CD14-positive monocyte (primary cell): ENCODE measurements around the gene DOK6. TPM values are rescaled to one million over a fixed set of nuclear protein-coding genes. Genes with fewer than 3 reads are reported as not detected.

Experiments used
- DNase-seq, 3 donors: peaks; one replicate each; pipeline ENCODE4 v3.0.0-alpha.2; 2011 to 2022
- H2AFZ ChIP-seq: 2 replicates; pipeline ENCODE4 v1.6.0; 2012; ENCODE audit warnings: mild to moderate bottlenecking, low read depth, low read length, inconsistent platforms; ENCODE audit not compliant: insufficient read depth, poor library complexity, severe bottlenecking
- H3K27ac ChIP-seq, 2 donors: 1 replicate in 1 of 2; 2 replicates in 1 of 2; pipeline ENCODE4 v1.5.1; 2012 to 2013; ENCODE audit warnings: low read length in 2 of 2, control low read depth in 1 of 2, inconsistent platforms in 1 of 2, low read depth in 1 of 2, mild to moderate bottlenecking in 1 of 2
- H3K27me3 ChIP-seq, 2 donors: one replicate each; pipeline versions ENCODE4 v1.6.0 to v1.6.1; 2011 to 2013; ENCODE audit warnings: low read length in 2 of 2; ENCODE audit not compliant: control insufficient read depth in 2 of 2, insufficient read depth in 2 of 2
- H3K36me3 ChIP-seq, 2 donors: replicated peaks in 1 of 2; 1 replicate in 1 of 2; 2 replicates in 1 of 2; pipeline versions ENCODE4 v1.5.1 to v1.6.1; 2012 to 2013; ENCODE audit warnings: low read length in 2 of 2, control low read depth in 1 of 2, inconsistent platforms in 1 of 2, mild to moderate bottlenecking in 1 of 2; ENCODE audit not compliant: insufficient read depth in 2 of 2, control insufficient read depth in 1 of 2
- H3K4me1 ChIP-seq, 2 donors: 1 replicate in 1 of 2; 2 replicates in 1 of 2; pipeline versions ENCODE4 v1.5.1 to v1.6.1; 2012 to 2013; ENCODE audit warnings: low read length in 2 of 2, control low read depth in 1 of 2, inconsistent platforms in 1 of 2, mild to moderate bottlenecking in 1 of 2, moderate library complexity in 1 of 2; ENCODE audit not compliant: insufficient read depth in 2 of 2, control insufficient read depth in 1 of 2
- H3K4me2 ChIP-seq: replicated peaks from 2 replicates; pipeline ENCODE3; 2012; ENCODE audit warnings: low read length, moderate library complexity, mild to moderate bottlenecking; ENCODE audit not compliant: poor library complexity, severe bottlenecking; ENCODE audit errors: extremely low read depth
- H3K4me3 ChIP-seq, 3 experiments: fragments of 200-600 bp in 1 of 3; sonication (generic) in 1 of 3; replicated peaks in 1 of 3; 1 replicate in 2 of 3; 2 replicates in 1 of 3; pipeline ENCODE4 v1.5.1; 2011 to 2013; ENCODE audit warnings: low read length in 3 of 3, mild to moderate bottlenecking in 3 of 3, control low read depth in 2 of 3, low read depth in 2 of 3, inconsistent platforms in 1 of 3, moderate library complexity in 1 of 3
- H3K79me2 ChIP-seq: 2 replicates; pipeline ENCODE4 v1.6.0; 2012; ENCODE audit warnings: mild to moderate bottlenecking, control low read depth, inconsistent platforms, low read length, moderate library complexity; ENCODE audit not compliant: insufficient read depth
- H3K9ac ChIP-seq: 2 replicates; pipeline ENCODE4 v1.6.0; 2017; ENCODE audit warnings: low read length, mild to moderate bottlenecking; ENCODE audit not compliant: insufficient read depth, poor library complexity, severe bottlenecking
- H3K9me3 ChIP-seq, 2 donors: replicated peaks in 1 of 2; 1 replicate in 1 of 2; 2 replicates in 1 of 2; pipeline versions ENCODE4 v1.5.1 to v1.6.1; 2012 to 2013; ENCODE audit warnings: low read length in 2 of 2, control low read depth in 1 of 2; ENCODE audit not compliant: control insufficient read depth in 1 of 2, insufficient read depth in 1 of 2
- H4K20me1 ChIP-seq: 2 replicates; pipeline ENCODE4 v1.6.0; 2012; ENCODE audit warnings: mild to moderate bottlenecking, low read length, control low read depth, moderate library complexity; ENCODE audit not compliant: insufficient read depth
- H3K27ac Mint-ChIP-seq, 7 donors: one replicate each; pipeline ENCODE4 v1.8.0; 2020; ENCODE audit warnings: mild to moderate bottlenecking in 7 of 7, mixed read lengths in 7 of 7, moderate library complexity in 6 of 7, inconsistent platforms in 2 of 7
- H3K27me3 Mint-ChIP-seq, 3 donors: one replicate each; pipeline ENCODE4 v1.8.0; 2021 to 2022; ENCODE audit warnings: low read depth in 3 of 3, mild to moderate bottlenecking in 3 of 3, mixed read lengths in 3 of 3, moderate library complexity in 3 of 3, inconsistent platforms in 1 of 3
- H3K36me3 Mint-ChIP-seq, 2 donors: one replicate each; pipeline ENCODE4 v1.8.0; 2020; ENCODE audit warnings: mixed read lengths in 2 of 2, inconsistent platforms in 1 of 2, mild to moderate bottlenecking in 1 of 2
- H3K4me1 Mint-ChIP-seq: one replicate; pipeline ENCODE4 v1.8.0; 2020; ENCODE audit warnings: mild to moderate bottlenecking, mixed read lengths
- H3K4me3 Mint-ChIP-seq, 2 donors: one replicate each; pipeline ENCODE4 v1.8.0; 2020; ENCODE audit warnings: mild to moderate bottlenecking in 2 of 2, mixed read lengths in 2 of 2, moderate library complexity in 1 of 2
- H3K9me3 Mint-ChIP-seq, 7 donors: one replicate each; pipeline ENCODE4 v1.8.0; 2020 to 2022; ENCODE audit warnings: mixed read lengths in 7 of 7, mild to moderate bottlenecking in 6 of 7, moderate library complexity in 6 of 7, inconsistent platforms in 2 of 7
- WGBS: methylation state at CpG from one replicate; pipeline ENCODE4 v1.1.5; 2013; ENCODE audit warnings: missing lambda C conversion rate; ENCODE audit not compliant: insufficient coverage; 5-methylcytosine and 5-hydroxymethylcytosine counted together
- intact Hi-C, 2 donors: fragments of 100-400 bp; cut with micrococcal nuclease; formaldehyde crosslinking; loops; one replicate each; pipeline versions ENCODE4 v1.15.0 to v1.15.1; 2023
- polyA plus RNA-seq, 3 donors: library from polyadenylated mRNA; depleted of rRNA in 1 of 3; unstranded in 2 of 3; stranded (reverse) in 1 of 3; fragments of 300-500 nt in 2 of 3; fragments of >200 nt in 1 of 3; fragmentation: Illumina TruSeq in 2 of 3; gene quantifications; 1 replicate in 2 of 3; 2 replicates in 1 of 3; pipeline ENCODE4 v1.2.3, GENCODE V29; 2012 to 2021
- TF ChIP-seq, protein P1 (sequence below): fragments of 200-600 bp; IDR thresholded peaks from one replicate; pipeline ENCODE4 v1.8.0; 2022; ENCODE audit warnings: antibody characterized with exemption, mild to moderate bottlenecking

DOK6 gene
- polyA plus RNA-seq, 3 donors = not detected

DNA sequence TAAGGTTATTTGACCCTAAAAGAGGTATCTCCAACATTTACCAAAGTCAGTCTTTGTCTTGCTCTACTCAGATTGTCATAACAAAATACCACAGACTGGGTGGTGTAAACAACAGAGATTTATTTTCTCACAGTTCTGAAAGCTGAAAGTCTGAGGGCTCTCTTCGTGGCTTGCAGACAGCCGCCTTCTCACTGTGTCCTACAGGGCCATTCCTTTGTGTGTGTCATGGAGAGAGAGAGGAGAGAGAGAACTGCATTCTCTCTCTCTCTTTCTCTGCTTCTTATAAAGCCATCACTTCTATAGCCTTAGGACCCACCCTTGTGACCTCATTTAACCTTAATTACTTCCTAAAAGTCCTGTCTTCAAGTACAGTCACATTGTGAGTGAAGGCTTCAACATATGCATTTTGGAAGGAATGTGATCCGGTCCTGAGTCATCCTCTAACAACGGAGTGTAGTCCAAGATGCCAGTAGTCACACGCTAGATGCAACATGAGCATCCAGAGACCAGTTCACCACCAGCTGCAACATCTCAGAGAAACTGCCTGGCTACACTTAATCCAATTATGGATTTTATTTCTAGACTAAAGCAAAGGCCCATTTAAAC, 416.8 kb downstream of the DOK6 start:
- Mint-ChIP-seq H3K9me3 (peaks cover 0 to 8% (median 3%) of the 10 kb centered on the region in 7 donors), H3K4me1 (no peaks in the 10 kb centered on the region), H3K27ac (no peak overlapping the region), H3K36me3 (no peaks in the 10 kb centered on the region), H3K27me3 (peaks cover 0 to 2% (median 2%) of the 10 kb centered on the region in 3 donors), H3K4me3 (no peak overlapping the region)
- intact Hi-C loops = no loop called here
- no peak overlapping the region for H2AFZ ChIP-seq
- TF ChIP-seq, protein P1, sequence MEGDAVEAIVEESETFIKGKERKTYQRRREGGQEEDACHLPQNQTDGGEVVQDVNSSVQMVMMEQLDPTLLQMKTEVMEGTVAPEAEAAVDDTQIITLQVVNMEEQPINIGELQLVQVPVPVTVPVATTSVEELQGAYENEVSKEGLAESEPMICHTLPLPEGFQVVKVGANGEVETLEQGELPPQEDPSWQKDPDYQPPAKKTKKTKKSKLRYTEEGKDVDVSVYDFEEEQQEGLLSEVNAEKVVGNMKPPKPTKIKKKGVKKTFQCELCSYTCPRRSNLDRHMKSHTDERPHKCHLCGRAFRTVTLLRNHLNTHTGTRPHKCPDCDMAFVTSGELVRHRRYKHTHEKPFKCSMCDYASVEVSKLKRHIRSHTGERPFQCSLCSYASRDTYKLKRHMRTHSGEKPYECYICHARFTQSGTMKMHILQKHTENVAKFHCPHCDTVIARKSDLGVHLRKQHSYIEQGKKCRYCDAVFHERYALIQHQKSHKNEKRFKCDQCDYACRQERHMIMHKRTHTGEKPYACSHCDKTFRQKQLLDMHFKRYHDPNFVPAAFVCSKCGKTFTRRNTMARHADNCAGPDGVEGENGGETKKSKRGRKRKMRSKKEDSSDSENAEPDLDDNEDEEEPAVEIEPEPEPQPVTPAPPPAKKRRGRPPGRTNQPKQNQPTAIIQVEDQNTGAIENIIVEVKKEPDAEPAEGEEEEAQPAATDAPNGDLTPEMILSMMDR = no peak
- H3K79me2 ChIP-seq = no peaks in the 10 kb centered on the region
- H3K27ac ChIP-seq = no peak overlapping the region
- no peak for DNase-seq
- H3K9me3 ChIP-seq = no peaks in the 10 kb centered on the region
- no peak overlapping the region for H3K4me2 ChIP-seq
- H3K27me3 ChIP-seq = no peaks in the 10 kb centered on the region
- no peaks in the 10 kb centered on the region for H4K20me1 ChIP-seq
- no peak overlapping the region for H3K9ac ChIP-seq
- H3K36me3 ChIP-seq = no peaks in the 10 kb centered on the region
- WGBS = 100% methylated on average over 2 of the region's 5 CpGs
- H3K4me3 ChIP-seq = no peak overlapping the region
- H3K4me1 ChIP-seq = no peaks in the 10 kb centered on the region

DNA sequence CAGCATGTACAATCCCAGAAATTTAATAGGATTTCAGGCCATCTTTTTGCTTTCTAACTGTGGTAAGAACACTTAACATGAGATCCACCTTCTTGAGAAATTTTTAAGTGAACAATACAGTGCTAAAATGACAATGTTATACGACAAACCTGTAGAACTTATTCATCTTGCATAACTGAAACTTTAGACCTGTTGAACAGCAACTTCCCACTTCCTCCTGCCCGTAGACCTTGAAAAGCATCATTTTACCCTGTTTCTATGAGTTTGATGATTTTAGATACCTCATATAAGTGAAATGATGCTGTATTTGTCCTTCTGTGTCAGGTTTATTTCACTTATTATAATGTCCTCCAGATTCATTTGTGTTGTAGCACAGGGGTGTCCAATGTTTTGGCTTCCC, 418.8 kb downstream of the DOK6 start:
- intact Hi-C loops = no loop called here
- Histone ChIP-seq H3K4me1 (no peaks in the 10 kb centered on the region), H3K4me2 (no peak overlapping the region), H3K27ac (no peak overlapping the region), H3K27me3 (no peaks in the 10 kb centered on the region), H2AFZ (no peak overlapping the region), H3K9ac (no peak overlapping the region), H3K79me2 (no peaks in the 10 kb centered on the region), H3K4me3 (no peak overlapping the region), H4K20me1 (no peaks in the 10 kb centered on the region), H3K9me3 (no peaks in the 10 kb centered on the region), H3K36me3 (no peaks in the 10 kb centered on the region)
- H3K4me3 Mint-ChIP-seq = no peak overlapping the region
- no peak overlapping the region for H3K27ac Mint-ChIP-seq
- no peak for DNase-seq
- H3K36me3 Mint-ChIP-seq = no peaks in the 10 kb centered on the region
- H3K9me3 Mint-ChIP-seq = peaks cover 0 to 8% (median 2%) of the 10 kb centered on the region in 7 donors
- H3K4me1 Mint-ChIP-seq = no peaks in the 10 kb centered on the region
- WGBS = no CpG with 5 or more reads among the region's 2 CpGs
- TF ChIP-seq, protein P1 = no peak
- H3K27me3 Mint-ChIP-seq = peaks cover 2 to 4% (median 2%) of the 10 kb centered on the region in 3 donors
